ENCODE measurements around the gene GLIS1.

The GLIS1 gene

DNA sequence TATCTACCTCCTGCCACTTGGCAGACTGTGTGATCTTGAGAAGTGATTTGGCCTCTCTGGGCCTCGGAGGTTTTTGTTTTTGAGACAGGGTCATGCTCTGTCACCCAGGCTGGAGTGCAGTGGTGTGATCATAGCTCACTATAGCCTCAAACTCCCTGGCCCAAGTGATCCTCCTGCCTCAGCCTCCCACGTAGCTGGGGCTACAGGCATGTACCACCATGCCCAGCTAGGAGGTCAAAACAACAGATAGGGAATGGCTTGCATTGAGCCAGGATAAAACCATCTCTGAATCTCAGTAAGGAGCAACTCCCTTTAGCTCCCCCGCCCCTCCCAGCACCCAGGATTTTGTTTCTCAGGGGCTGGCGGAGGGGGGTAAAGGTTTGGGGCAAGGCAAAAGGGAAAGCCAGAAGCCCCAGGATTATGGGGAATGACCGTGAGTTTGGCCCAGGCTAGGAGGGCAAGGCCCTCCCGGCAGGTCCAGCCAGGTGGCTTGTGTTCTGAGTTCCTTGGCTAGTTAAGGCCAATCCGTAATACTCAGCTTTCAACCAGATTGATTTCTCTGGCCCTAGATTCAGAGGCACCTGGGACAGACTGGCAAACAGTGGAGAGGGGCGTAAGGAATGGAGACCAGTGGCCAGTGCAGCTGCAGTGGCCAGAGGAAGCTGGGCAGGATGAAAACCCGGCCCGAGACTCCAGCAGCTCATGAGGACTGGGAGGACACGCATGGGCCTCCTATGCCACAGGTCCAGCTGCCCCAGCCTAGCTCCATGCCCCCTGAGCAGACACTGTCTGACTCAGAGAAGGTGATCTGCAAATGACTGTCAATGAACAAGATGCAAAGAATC, 149.7 kb downstream of the GLIS1 start:
- TF ChIP-seq, protein P1, sequence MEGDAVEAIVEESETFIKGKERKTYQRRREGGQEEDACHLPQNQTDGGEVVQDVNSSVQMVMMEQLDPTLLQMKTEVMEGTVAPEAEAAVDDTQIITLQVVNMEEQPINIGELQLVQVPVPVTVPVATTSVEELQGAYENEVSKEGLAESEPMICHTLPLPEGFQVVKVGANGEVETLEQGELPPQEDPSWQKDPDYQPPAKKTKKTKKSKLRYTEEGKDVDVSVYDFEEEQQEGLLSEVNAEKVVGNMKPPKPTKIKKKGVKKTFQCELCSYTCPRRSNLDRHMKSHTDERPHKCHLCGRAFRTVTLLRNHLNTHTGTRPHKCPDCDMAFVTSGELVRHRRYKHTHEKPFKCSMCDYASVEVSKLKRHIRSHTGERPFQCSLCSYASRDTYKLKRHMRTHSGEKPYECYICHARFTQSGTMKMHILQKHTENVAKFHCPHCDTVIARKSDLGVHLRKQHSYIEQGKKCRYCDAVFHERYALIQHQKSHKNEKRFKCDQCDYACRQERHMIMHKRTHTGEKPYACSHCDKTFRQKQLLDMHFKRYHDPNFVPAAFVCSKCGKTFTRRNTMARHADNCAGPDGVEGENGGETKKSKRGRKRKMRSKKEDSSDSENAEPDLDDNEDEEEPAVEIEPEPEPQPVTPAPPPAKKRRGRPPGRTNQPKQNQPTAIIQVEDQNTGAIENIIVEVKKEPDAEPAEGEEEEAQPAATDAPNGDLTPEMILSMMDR (conservative IDR thresholded peaks at IDR 0.05; ENCODE audit: low read length), result no peak
- no peak for TF ChIP-seq EZH2phosphoT487 (IDR thresholded peaks at IDR 0.05; ENCODE audit: borderline replicate concordance)
- no peaks in the 10 kb centered on the region for H3K9me2 ChIP-seq (replicated peaks; ENCODE audit: low read depth, low read length)
- H3F3A ChIP-seq (ENCODE audit: low read depth), result no peaks in the 10 kb centered on the region
- no peak overlapping the region for H3K9ac ChIP-seq (ENCODE audit: low read depth, low read length, poor library complexity, severe bottlenecking)
- H3K4me1 ChIP-seq (ENCODE audit: insufficient read depth, low read length, poor library complexity, severe bottlenecking), result peaks cover 68% of the 10 kb centered on the region
- no peak overlapping the region for H2AFZ ChIP-seq (ENCODE audit: low read length)
- no peaks in the 10 kb centered on the region for H3K36me3 ChIP-seq (ENCODE audit: insufficient read depth, low read length)
- no peak overlapping the region for H3K4me2 ChIP-seq (ENCODE audit: low read depth, low read length, poor library complexity, severe bottlenecking)
- H3K79me2 ChIP-seq (ENCODE audit: insufficient read depth, low read length), result no peaks in the 10 kb centered on the region
- no peak overlapping the region for H3K4me3 ChIP-seq (ENCODE audit: low read length, poor library complexity, severe bottlenecking)
- no peaks in the 10 kb centered on the region for H3K9me3 ChIP-seq (ENCODE audit: insufficient read depth, low read depth, low read length)
- H3K27me3 ChIP-seq (ENCODE audit: insufficient read depth, low read length, poor library complexity, severe bottlenecking), result no peaks in the 10 kb centered on the region
- H4K20me1 ChIP-seq (ENCODE audit: insufficient read depth, low read length, poor library complexity, severe bottlenecking), result no peaks in the 10 kb centered on the region

DNA sequence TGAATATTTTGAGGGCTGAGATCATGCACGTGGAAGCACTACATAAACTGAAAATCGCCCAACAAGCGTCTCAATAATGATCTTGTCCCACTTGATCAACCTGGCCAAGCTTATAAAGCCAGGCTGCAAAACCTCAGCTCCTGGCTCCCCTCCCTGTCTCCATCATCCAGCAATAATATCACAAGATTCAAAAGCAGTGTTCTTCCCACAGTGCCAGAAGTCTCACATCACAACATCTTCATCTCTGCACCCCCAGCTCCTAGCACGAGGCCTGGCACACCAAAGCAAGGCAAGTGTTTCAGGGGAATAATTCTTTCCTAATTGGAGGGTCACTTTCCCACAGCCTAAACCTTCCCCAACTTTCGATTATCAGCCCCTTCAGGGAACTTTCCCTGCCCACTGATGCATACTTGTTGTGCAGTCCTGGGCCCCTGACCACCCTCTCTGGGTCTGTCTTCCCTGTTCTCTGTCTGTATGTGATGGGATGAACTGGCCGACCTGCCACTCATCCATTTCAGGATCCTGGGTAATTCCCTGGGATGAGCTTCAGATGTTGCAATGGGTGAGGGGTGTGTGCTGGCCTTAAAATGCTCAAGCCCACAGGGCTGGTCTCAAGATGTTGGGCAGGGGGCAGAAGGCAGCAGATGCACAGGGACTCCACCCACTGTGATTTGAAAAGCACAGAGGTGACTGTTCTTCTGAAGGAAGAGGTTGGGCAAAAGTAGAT, 150.7 kb downstream of the GLIS1 start:
- no peak for TF ChIP-seq EZH2phosphoT487 (IDR thresholded peaks at IDR 0.05; ENCODE audit: borderline replicate concordance)
- TF ChIP-seq, protein P1 (conservative IDR thresholded peaks at IDR 0.05; ENCODE audit: low read length), result no peak
- H3F3A ChIP-seq (ENCODE audit: low read depth), result no peaks in the 10 kb centered on the region
- H4K20me1 ChIP-seq (ENCODE audit: insufficient read depth, low read length, poor library complexity, severe bottlenecking), result no peaks in the 10 kb centered on the region
- no peaks in the 10 kb centered on the region for H3K9me3 ChIP-seq (ENCODE audit: insufficient read depth, low read depth, low read length)
- no peak overlapping the region for H2AFZ ChIP-seq (ENCODE audit: low read length)
- no peak overlapping the region for H3K9ac ChIP-seq (ENCODE audit: low read depth, low read length, poor library complexity, severe bottlenecking)
- H3K36me3 ChIP-seq (ENCODE audit: insufficient read depth, low read length), result no peaks in the 10 kb centered on the region
- no peaks in the 10 kb centered on the region for H3K79me2 ChIP-seq (ENCODE audit: insufficient read depth, low read length)
- H3K4me1 ChIP-seq (ENCODE audit: insufficient read depth, low read length, poor library complexity, severe bottlenecking), result peaks cover 70% of the 10 kb centered on the region
- no peak overlapping the region for H3K4me3 ChIP-seq (ENCODE audit: low read length, poor library complexity, severe bottlenecking)
- H3K27me3 ChIP-seq (ENCODE audit: insufficient read depth, low read length, poor library complexity, severe bottlenecking), result no peaks in the 10 kb centered on the region
- no peaks in the 10 kb centered on the region for H3K9me2 ChIP-seq (replicated peaks; ENCODE audit: low read depth, low read length)
- H3K4me2 ChIP-seq (ENCODE audit: low read depth, low read length, poor library complexity, severe bottlenecking), result no peak overlapping the region

DNA sequence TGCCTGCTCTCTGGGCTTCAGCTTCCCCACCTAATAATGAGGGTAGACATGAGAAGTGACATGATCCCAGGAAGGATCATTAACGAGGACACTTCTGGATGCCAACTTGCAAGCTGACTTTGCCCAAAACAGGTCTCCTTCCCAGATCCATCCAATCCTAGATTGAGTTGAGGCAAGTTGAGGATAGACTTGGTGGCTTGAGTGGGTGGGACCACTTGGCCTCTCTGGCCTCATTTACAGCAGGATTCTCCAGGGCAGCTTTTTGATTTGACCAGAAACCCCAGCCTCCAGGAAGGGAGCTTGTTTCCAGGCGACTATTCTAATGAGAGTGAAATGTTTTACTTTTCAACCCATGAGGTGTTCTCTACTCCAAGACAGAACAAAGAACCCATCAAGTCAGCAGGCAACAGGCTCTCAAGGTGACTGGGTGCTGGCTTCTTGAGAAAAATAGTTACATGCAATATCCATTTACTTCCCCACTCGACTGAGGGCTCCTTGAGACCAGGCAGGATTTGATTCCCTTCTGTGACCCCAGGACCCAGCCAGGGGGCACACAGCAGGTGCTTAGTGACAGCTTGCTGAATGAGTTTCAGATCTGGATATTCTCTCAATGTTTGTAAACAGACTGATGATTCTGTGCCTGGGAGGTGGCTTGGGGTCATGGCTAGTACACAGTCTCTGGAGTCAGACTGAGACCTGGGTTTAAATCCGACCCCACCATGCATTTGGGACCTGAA, 151.5 kb downstream of the GLIS1 start:
- Histone ChIP-seq H3K9me2 (replicated peaks; ENCODE audit: low read depth, low read length) (no peaks in the 10 kb centered on the region), H3K27me3 (ENCODE audit: insufficient read depth, low read length, poor library complexity, severe bottlenecking) (no peaks in the 10 kb centered on the region), H3F3A (ENCODE audit: low read depth) (no peaks in the 10 kb centered on the region), H3K4me1 (ENCODE audit: insufficient read depth, low read length, poor library complexity, severe bottlenecking) (peaks cover 70% of the 10 kb centered on the region), H3K79me2 (ENCODE audit: insufficient read depth, low read length) (no peaks in the 10 kb centered on the region), H4K20me1 (ENCODE audit: insufficient read depth, low read length, poor library complexity, severe bottlenecking) (no peaks in the 10 kb centered on the region), H3K4me3 (ENCODE audit: low read length, poor library complexity, severe bottlenecking) (no peak overlapping the region), H3K9ac (ENCODE audit: low read depth, low read length, poor library complexity, severe bottlenecking) (no peak overlapping the region), H3K36me3 (ENCODE audit: insufficient read depth, low read length) (no peaks in the 10 kb centered on the region), H3K4me2 (ENCODE audit: low read depth, low read length, poor library complexity, severe bottlenecking) (no peak overlapping the region), H2AFZ (ENCODE audit: low read length) (no peak overlapping the region), H3K9me3 (ENCODE audit: insufficient read depth, low read depth, low read length) (no peaks in the 10 kb centered on the region)
- TF ChIP-seq EZH2phosphoT487 (IDR thresholded peaks at IDR 0.05; ENCODE audit: borderline replicate concordance), result no peak
- TF ChIP-seq, protein P1 (conservative IDR thresholded peaks at IDR 0.05; ENCODE audit: low read length), result no peak
